T-helper 2 cell treated with Interferon-gamma antibody and Interleukin-4, amounts not matched to agents 100 ng/mL and 5 ng/mL, for 36 hours (primary cell): ENCODE measurements around the gene SLC13A3. TPM values are rescaled to one million over a fixed set of nuclear protein-coding genes. Genes with fewer than 3 reads are reported as not detected.

ENCODE experiments used
- intact Hi-C: fragments of 100-400 bp; cut with micrococcal nuclease; formaldehyde crosslinking; loops from one replicate; pipeline ENCODE4 v1.15.1; 2023
- total RNA-seq: library from RNA; stranded (reverse); gene quantifications from 2 replicates; pipeline ENCODE4 v1.2.3, GENCODE V29; 2022

Gene SLC13A3
- not detected in 2 replicates for total RNA-seq

- intact Hi-C loops = no loop called here
These were observed at the start of gene SLC13A3 for GRCh38 chr20:46651091-46651962. Gene SLC13A3, minus strand, starts transcription at chr20:46651459. Its CDS starts 38 bp downstream, at chr20:46651421.

GRCh38 chr20:46701057-46701456, 49.8 kb upstream of the SLC13A3 start:
- intact Hi-C loops = no loop called here

- intact Hi-C loops = no loop called here
These were observed 49.2 kb upstream of the SLC13A3 start for GRCh38 chr20:46700481-46700880.

- intact Hi-C loops = no loop called here
These were observed 48.5 kb upstream of the SLC13A3 start for GRCh38 chr20:46699651-46700359.

- intact Hi-C loops = no loop called here
These were observed 47.5 kb upstream of the SLC13A3 start for GRCh38 chr20:46698788-46699187.

GRCh38 chr20:46696791-46697279, 45.6 kb upstream of the SLC13A3 start:
- intact Hi-C loops = no loop called here

GRCh38 chr20:46695892-46696291, 44.6 kb upstream of the SLC13A3 start:
- intact Hi-C loops = no loop called here

GRCh38 chr20:46694484-46694883, 43.2 kb upstream of the SLC13A3 start:
- intact Hi-C loops = no loop called here

- intact Hi-C loops = no loop called here
These were observed 39.9 kb upstream of the SLC13A3 start for GRCh38 chr20:46691196-46691595.

- intact Hi-C loops = no loop called here
These were observed 39.2 kb upstream of the SLC13A3 start for GRCh38 chr20:46690219-46691106.

- intact Hi-C loops = loop anchor here (1.0 to 10.0 kb wide), 6 partner anchors 65 to 385 kb away; partner anchors contain the start of genes CDH22 and ELMO2
These were observed 38.5 kb upstream of the SLC13A3 start for GRCh38 chr20:46689754-46690085.

GRCh38 chr20:46689082-46689753, 38.0 kb upstream of the SLC13A3 start, which contains the start of gene TP53RK:
Gene TP53RK, minus strand, starts transcription at chr20:46689444. Its CDS starts 30 bp downstream, at chr20:46689414.
- intact Hi-C loops = loop anchor here (1.0 to 10.0 kb wide), 6 partner anchors 64 to 384 kb away; partner anchors contain the start of genes CDH22 and ELMO2

GRCh38 chr20:46688151-46689081, 37.2 kb upstream of the SLC13A3 start:
- intact Hi-C loops = loop anchor here (1.0 to 10.0 kb wide), 6 partner anchors 64 to 384 kb away; partner anchors contain the start of genes CDH22 and ELMO2

GRCh38 chr20:46683939-46684750, 32.9 kb upstream of the SLC13A3 start:
- intact Hi-C loops = loop anchor here (10.0 kb wide), 2 partner anchors 59 to 379 kb away; partner anchors contain the start of gene CDH22

GRCh38 chr20:46683668-46683938, 32.3 kb upstream of the SLC13A3 start:
- intact Hi-C loops = loop anchor here (10.0 kb wide), 2 partner anchors 59 to 379 kb away; partner anchors contain the start of gene CDH22

GRCh38 chr20:46683011-46683667, 31.9 kb upstream of the SLC13A3 start:
- intact Hi-C loops = loop anchor here (10.0 kb wide), 2 partner anchors 58 to 378 kb away; partner anchors contain the start of gene CDH22

GRCh38 chr20:46682063-46682821, 31.0 kb upstream of the SLC13A3 start:
- intact Hi-C loops = loop anchor here (10.0 kb wide), 2 partner anchors 57 to 377 kb away; partner anchors contain the start of gene CDH22
